GM18517 (cell line): ENCODE data around the gene NFE2L1.
A peak's percentile ranks its signal among the peaks of the same experiment; 100 is the strongest.
"Not testable (repeated sequence)": the region's sequence is repeated elsewhere in the genome, so short reads cannot be mapped to it uniquely, and the experiment has no call there.

Experiments used
- ATAC-seq: cut with Tn5 transposase; IDR thresholded peaks from one replicate; pipeline ENCODE4 v1.9.1; 2021; ENCODE audit warnings: mild to moderate bottlenecking, moderate library complexity; ENCODE audit not compliant: unreplicated experiment

Gene NFE2L1, protein sequence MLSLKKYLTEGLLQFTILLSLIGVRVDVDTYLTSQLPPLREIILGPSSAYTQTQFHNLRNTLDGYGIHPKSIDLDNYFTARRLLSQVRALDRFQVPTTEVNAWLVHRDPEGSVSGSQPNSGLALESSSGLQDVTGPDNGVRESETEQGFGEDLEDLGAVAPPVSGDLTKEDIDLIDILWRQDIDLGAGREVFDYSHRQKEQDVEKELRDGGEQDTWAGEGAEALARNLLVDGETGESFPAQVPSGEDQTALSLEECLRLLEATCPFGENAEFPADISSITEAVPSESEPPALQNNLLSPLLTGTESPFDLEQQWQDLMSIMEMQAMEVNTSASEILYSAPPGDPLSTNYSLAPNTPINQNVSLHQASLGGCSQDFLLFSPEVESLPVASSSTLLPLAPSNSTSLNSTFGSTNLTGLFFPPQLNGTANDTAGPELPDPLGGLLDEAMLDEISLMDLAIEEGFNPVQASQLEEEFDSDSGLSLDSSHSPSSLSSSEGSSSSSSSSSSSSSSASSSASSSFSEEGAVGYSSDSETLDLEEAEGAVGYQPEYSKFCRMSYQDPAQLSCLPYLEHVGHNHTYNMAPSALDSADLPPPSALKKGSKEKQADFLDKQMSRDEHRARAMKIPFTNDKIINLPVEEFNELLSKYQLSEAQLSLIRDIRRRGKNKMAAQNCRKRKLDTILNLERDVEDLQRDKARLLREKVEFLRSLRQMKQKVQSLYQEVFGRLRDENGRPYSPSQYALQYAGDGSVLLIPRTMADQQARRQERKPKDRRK

GRCh38 chr17:48047741-48048383, at the start of gene NFE2L1:
TSS of gene NFE2L1 (plus strand) at chr17:48048359. CDS start at chr17:48051119, 2,760 bp downstream.
- ATAC-seq = peak; percentile 93

DNA sequence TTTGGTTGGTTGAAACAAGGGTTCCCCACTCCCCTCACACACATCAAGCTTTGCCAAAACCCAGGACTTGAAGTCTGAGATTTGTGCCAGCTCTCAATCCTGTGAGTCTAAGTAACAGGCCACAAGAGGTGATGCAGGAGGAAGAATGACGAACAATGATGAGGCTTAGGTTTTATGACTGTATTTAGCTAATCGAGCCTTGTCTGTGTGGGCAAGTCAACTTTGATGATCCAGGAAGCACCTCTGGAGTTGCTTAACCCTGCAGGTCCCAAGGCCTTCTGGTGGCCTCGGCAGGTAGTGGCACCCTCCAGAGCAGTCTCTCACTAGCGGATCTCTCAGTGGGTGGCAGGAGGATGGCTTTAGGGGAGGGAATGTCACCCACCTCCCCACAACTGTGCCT, 48.6 kb upstream of the NFE2L1 start:
- no peak for ATAC-seq

GRCh38 chr17:48001197-48001596, 47.0 kb upstream of the NFE2L1 start:
- no peak for ATAC-seq

GRCh38 chr17:48001657-48002056, 46.5 kb upstream of the NFE2L1 start:
- not testable (repeated sequence) for ATAC-seq

- no peak for ATAC-seq
These were observed 45.8 kb upstream of the NFE2L1 start for GRCh38 chr17:48002266-48002915.

DNA sequence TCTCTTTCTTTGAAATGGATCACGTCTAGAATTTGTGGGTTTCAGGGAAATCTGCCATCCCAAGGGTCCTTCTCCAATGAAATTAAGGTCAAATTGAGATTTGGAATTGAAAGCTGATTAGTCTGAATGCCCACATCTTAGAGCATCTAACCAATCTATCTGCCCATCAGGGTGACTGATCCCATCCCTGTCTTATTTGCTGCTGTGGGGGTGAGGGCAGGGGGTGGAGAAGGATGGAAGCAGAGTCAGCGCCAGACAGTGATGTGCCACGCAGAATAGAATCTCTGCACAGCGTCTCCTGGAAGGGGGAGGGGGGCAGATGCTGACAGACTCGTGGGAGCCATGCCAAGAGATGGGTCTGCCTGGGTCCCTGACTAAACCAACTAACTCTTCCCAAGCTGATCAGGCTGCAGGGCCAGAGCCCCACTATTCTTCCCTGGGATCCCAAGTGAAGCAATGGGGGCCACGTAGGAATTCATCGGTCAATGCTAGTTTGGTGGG, 45.2 kb upstream of the NFE2L1 start:
- ATAC-seq = no peak

GRCh38 chr17:48003417-48004151, 44.6 kb upstream of the NFE2L1 start:
- no peak for ATAC-seq

- ATAC-seq = no peak
These were observed 43.2 kb upstream of the NFE2L1 start for GRCh38 chr17:48004983-48005382.

GRCh38 chr17:48006936-48007709, 41.0 kb upstream of the NFE2L1 start:
- no peak for ATAC-seq

- no peak for ATAC-seq
These were observed 38.0 kb upstream of the NFE2L1 start for GRCh38 chr17:48010193-48010592.

GRCh38 chr17:48011405-48012150, 36.6 kb upstream of the NFE2L1 start:
- ATAC-seq = no peak

GRCh38 chr17:48012151-48012520, 36.0 kb upstream of the NFE2L1 start:
- no peak for ATAC-seq

DNA sequence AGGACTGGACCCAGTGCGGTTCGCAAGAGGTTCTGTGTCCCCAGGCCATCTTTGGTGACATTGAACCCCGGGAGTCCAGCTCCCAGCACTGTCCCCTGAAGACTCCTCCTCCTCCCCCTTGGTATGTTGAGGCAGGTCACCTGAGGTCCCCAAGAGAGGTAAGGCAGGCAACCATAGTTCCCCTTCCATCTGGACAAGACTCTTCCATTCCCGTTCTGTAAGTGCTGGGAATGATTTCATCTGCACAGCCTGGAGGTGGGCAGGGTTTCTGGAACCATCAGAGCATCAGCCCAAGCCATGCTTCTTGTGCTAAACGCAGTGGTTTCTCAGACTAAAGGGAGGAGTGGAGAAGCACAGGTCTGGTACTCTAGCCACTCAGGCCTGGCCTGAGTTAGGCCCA, 35.5 kb upstream of the NFE2L1 start:
- ATAC-seq = no peak

GRCh38 chr17:48013876-48014594, 34.1 kb upstream of the NFE2L1 start:
- no peak for ATAC-seq

GRCh38 chr17:48014595-48015111, 33.5 kb upstream of the NFE2L1 start:
- no peak for ATAC-seq

DNA sequence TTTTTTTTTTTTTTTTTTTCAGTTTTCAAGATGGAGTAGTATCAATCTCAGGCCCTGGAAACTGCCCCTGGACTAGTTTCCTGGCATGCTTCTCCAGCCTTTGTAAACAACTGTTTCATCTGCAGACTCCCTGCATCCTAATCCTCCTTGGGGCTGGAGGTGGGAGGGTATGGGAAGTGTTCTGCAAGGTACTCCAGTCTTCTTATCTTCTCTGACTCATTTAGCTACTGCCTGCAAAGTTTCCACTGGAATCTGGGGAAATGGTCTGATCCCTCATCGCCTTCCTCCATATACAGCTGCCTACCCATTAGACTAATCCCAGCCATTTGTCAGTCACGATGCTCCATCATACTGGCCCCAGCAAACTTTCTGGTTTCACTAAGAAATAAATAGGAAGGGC, 32.0 kb upstream of the NFE2L1 start:
- no peak for ATAC-seq

GRCh38 chr17:48017817-48018158, 30.4 kb upstream of the NFE2L1 start:
- ATAC-seq = not testable (repeated sequence)

DNA sequence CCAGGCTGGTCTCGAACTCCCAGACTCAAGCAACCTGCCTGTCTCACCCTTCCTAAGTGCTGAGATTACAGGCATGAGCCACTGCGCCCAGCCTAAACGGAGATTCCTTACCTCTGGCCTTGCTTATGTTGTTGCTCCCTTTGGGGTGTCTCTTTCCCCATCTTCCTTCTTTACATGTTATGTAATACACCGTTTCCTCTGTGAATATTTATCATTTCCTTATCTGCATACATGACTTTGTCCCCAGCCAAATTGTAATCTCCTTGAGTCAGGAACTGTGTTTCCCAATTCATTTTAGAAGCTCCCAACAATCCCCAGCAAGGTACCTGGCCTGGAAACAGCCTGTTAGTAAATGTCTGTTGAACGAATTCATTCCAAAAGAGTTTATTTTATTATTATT, 26.2 kb upstream of the NFE2L1 start:
- no peak for ATAC-seq
